Measurements from ENCODE around the gene SPIRE1. TPM values are rescaled to one million over a fixed set of nuclear protein-coding genes. Genes with fewer than 3 reads are reported as not detected.

The SPIRE1 gene
- total RNA-seq, 1 experiment from 2014 or later = 16.6 TPM

DNA sequence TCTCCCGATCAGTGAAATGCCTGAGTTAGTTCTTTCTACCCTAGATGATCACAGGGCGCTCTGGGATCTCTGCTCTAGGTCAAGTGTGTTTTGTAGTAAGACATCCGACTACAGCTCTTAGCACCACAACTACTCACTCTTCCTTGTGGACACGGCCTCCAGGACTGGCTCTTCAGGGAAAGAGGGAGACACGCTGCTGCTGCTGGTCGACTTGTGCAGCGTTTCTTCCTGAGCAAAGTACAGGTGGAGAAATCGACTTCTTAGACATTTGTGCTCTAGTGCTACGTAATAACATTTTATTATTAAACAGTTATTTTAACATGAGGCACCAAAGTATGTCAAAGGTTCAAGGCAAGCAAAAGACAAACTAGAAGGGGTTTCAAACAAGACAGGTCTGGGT, 193.2 kb downstream of the SPIRE1 start:
- WGBS (ENCODE audit: extremely low coverage, insufficient read length, low lambda C conversion rate) = no CpG with 5 or more reads among the region's 9 CpGs
- H4K20me1 ChIP-seq (ENCODE audit: control insufficient read depth, insufficient read depth, insufficient read length) = no peaks in the 10 kb centered on the region
- no peak overlapping the region for H4K91ac ChIP-seq (ENCODE audit: insufficient read length, low read depth, low read length)
- H3K9ac ChIP-seq (ENCODE audit: extremely low read depth, insufficient read length, low read length) = no peak overlapping the region
- no peak overlapping the region for H2BK5ac ChIP-seq (ENCODE audit: insufficient read length, low read length)
- no peak overlapping the region for H3T11ph ChIP-seq (ENCODE audit: low read length)
- no peaks in the 10 kb centered on the region for H3K79me1 ChIP-seq (ENCODE audit: insufficient read depth, low read depth, low read length, poor library complexity, severe bottlenecking)
- H3K23me2 ChIP-seq (ENCODE audit: insufficient read length, low read depth, low read length, poor library complexity, severe bottlenecking) = no peaks in the 10 kb centered on the region
- no peak overlapping the region for H3K4me3 Mint-ChIP-seq
- no peak overlapping the region for H4K8ac ChIP-seq (replicated peaks; ENCODE audit: insufficient read length, low read depth, low read length)
- no peak overlapping the region for H3K4me2 ChIP-seq (ENCODE audit: insufficient read depth, insufficient read length, low read length)
- H2BK15ac ChIP-seq (ENCODE audit: low read depth, low read length) = no peak overlapping the region
- TF ChIP-seq, protein P1, sequence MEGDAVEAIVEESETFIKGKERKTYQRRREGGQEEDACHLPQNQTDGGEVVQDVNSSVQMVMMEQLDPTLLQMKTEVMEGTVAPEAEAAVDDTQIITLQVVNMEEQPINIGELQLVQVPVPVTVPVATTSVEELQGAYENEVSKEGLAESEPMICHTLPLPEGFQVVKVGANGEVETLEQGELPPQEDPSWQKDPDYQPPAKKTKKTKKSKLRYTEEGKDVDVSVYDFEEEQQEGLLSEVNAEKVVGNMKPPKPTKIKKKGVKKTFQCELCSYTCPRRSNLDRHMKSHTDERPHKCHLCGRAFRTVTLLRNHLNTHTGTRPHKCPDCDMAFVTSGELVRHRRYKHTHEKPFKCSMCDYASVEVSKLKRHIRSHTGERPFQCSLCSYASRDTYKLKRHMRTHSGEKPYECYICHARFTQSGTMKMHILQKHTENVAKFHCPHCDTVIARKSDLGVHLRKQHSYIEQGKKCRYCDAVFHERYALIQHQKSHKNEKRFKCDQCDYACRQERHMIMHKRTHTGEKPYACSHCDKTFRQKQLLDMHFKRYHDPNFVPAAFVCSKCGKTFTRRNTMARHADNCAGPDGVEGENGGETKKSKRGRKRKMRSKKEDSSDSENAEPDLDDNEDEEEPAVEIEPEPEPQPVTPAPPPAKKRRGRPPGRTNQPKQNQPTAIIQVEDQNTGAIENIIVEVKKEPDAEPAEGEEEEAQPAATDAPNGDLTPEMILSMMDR (conservative IDR thresholded peaks at IDR 0.05) = no peak
- no peak overlapping the region for H2BK120ac ChIP-seq (ENCODE audit: low read depth, low read length, poor library complexity, severe bottlenecking)
- H3K9me3 ChIP-seq (ENCODE audit: control insufficient read depth, low read depth, low read length) = no peaks in the 10 kb centered on the region
- no peak overlapping the region for H2AFZ ChIP-seq (ENCODE audit: low read length)
- H3K4me1 ChIP-seq (ENCODE audit: insufficient read depth, low read length) = no peaks in the 10 kb centered on the region
- no peaks in the 10 kb centered on the region for H3K9me3 Mint-ChIP-seq
- H3K27ac Mint-ChIP-seq = peak overlapping the region; percentile 18 to 42 (median 22); a peak in 2 of 7 replicates
- H3K27ac ChIP-seq (ENCODE audit: insufficient read length, low read depth, low read length) = no peak overlapping the region
- no peak overlapping the region for H3K56ac ChIP-seq (ENCODE audit: insufficient read length, low read depth, low read length)
- H3K27me3 Mint-ChIP-seq (ENCODE audit: low read depth) = no peaks in the 10 kb centered on the region
- H3K4ac ChIP-seq (ENCODE audit: low read depth, low read length) = no peak overlapping the region
- H2BK12ac ChIP-seq (ENCODE audit: insufficient read length, low read depth, low read length) = no peak overlapping the region
- H3K14ac ChIP-seq (ENCODE audit: insufficient read depth, low read length) = no peak overlapping the region
- no peak overlapping the region for H3K23ac ChIP-seq (ENCODE audit: insufficient read length, low read depth, low read length)
- no peak overlapping the region for H3K18ac ChIP-seq (ENCODE audit: insufficient read length, low read depth, low read length)
- peaks cover 0 to 1% (median 0%) of the 10 kb centered on the region in 3 experiments; a peak in 1 of 7 replicates for H3K36me3 Mint-ChIP-seq (ENCODE audit: insufficient read depth in 1 of 3, low read depth in 3 of 3)
- peaks cover 0 to 3% of the 10 kb centered on the region in 2 experiments; a peak in 1 of 4 replicates for H3K4me1 Mint-ChIP-seq
- H3K79me2 ChIP-seq (ENCODE audit: insufficient read depth, low read length) = no peaks in the 10 kb centered on the region
- H2BK20ac ChIP-seq (ENCODE audit: low read depth, low read length, poor library complexity, severe bottlenecking) = no peak overlapping the region
- H2AK5ac ChIP-seq (ENCODE audit: insufficient read length, low read length) = no peak overlapping the region
- no peaks in the 10 kb centered on the region for H3K27me3 ChIP-seq (ENCODE audit: insufficient read depth, low read length)
- H4K5ac ChIP-seq (ENCODE audit: insufficient read length, low read depth, low read length) = no peak overlapping the region
- no peak for DNase-seq

Measured in H9 (cell line).